SU-DHL-6 (cell line): ENCODE results near the gene SV2A.

Experiments used
- EZH2phosphoT487 ChIP-seq: fragments of 200-600 bp; sonication (generic), shearing (Covaris generic); conservative IDR thresholded peaks from 2 replicates; pipeline ENCODE4 v1.6.1; 2018; ENCODE audit warnings: mild to moderate bottlenecking, antibody characterized with exemption, low read length, moderate library complexity, mixed read lengths
- TF ChIP-seq, protein P1 (sequence below): fragments of 200-600 bp; sonication (generic); IDR thresholded peaks from one replicate; pipeline ENCODE4 v1.5.1; 2017; ENCODE audit warnings: antibody characterized with exemption, mild to moderate bottlenecking, low read length, moderate library complexity; ENCODE audit not compliant: insufficient read depth, poor library complexity, severe bottlenecking

DNA sequence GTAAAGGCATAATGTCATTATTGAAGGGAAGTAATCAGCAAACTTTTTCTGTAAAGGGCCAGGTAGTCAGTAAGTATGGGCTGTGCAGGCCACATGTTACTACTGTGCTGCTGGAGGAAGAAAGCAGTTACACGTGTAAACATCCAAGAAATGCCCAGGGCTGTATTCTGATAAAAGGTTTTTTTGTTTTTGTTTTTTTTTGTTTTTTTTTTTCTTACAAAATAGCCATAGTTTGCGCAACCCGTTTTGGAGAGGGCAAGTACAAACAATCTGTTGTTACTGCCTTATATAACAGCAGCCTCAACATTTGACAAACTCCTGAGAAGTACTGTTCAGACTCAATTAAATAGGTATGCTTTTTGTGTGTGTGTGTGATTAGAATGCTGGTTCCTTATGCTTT is 45.7 kb upstream of the SV2A start:
- TF ChIP-seq, protein P1, sequence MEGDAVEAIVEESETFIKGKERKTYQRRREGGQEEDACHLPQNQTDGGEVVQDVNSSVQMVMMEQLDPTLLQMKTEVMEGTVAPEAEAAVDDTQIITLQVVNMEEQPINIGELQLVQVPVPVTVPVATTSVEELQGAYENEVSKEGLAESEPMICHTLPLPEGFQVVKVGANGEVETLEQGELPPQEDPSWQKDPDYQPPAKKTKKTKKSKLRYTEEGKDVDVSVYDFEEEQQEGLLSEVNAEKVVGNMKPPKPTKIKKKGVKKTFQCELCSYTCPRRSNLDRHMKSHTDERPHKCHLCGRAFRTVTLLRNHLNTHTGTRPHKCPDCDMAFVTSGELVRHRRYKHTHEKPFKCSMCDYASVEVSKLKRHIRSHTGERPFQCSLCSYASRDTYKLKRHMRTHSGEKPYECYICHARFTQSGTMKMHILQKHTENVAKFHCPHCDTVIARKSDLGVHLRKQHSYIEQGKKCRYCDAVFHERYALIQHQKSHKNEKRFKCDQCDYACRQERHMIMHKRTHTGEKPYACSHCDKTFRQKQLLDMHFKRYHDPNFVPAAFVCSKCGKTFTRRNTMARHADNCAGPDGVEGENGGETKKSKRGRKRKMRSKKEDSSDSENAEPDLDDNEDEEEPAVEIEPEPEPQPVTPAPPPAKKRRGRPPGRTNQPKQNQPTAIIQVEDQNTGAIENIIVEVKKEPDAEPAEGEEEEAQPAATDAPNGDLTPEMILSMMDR = no peak
- TF ChIP-seq EZH2phosphoT487 = no peak
